Neural progenitor cell (in vitro differentiated cells): ENCODE results near the gene CMTR1.

ENCODE experiments used
- CTCF ChIP-seq: fragments of 200-600 bp; sonication (generic); IDR thresholded peaks from 2 replicates; pipeline ENCODE4 v1.5.1; 2017; ENCODE audit warnings: antibody characterized with exemption, mild to moderate bottlenecking
- EZH2 ChIP-seq: fragments of 200-600 bp; sonication (generic); IDR thresholded peaks from 2 replicates; pipeline ENCODE4 v1.6.1; 2017; ENCODE audit warnings: antibody characterized with exemption, mild to moderate bottlenecking, moderate library complexity
- EZH2phosphoT487 ChIP-seq: fragments of 200-600 bp; sonication (generic); IDR thresholded peaks from 2 replicates; pipeline ENCODE4 v1.6.1; 2017; ENCODE audit warnings: antibody characterized with exemption

DNA sequence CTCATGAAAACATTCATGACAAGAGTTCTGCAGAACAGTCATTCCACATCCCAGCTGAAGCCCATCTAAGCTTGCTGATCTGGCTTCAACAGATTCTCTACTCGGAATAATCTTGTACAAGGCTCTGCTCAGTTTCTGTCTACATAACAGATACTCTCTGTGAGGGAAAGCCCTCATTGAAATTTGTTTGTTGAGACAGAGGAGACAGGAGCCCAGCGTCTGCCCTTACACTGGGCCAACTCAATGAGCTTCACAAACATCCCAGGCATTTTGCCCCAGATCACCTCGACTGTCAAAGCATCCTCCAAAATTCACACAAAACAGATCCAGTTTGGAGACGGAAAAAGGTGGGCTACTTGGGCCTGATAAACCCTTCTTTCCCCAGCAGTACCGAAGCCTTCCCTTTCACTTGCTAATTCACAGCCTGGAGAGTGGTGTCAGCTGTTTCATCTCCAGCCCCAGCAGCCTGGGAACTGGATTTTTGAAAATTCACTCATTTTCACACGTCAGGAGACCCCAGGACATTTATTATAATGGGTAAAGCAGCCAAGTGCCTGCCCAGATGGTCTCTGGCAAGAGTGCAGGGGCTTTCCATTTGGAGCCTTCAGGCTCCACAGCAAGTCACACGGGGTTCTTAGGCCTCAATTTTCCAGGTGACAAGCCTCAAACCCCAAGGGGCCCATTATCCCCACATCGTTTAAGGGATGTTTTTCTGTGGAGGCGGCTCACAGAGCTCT is 59.4 kb downstream of the CMTR1 start:
- TF ChIP-seq CTCF: no peak
- TF ChIP-seq EZH2: no peak
- TF ChIP-seq EZH2phosphoT487: no peak
